Measurements from ENCODE around the gene MYLK. TPM values are rescaled to one million over a fixed set of nuclear protein-coding genes. Genes with fewer than 3 reads are reported as not detected.
"Not testable (repeated sequence)": the region's sequence is repeated elsewhere in the genome, so short reads cannot be mapped to it uniquely, and the experiment has no call there.

Gene MYLK
- total and polyA plus RNA-seq, 7 donors, result 3.2 to 13.7 (median 5.8) TPM

DNA sequence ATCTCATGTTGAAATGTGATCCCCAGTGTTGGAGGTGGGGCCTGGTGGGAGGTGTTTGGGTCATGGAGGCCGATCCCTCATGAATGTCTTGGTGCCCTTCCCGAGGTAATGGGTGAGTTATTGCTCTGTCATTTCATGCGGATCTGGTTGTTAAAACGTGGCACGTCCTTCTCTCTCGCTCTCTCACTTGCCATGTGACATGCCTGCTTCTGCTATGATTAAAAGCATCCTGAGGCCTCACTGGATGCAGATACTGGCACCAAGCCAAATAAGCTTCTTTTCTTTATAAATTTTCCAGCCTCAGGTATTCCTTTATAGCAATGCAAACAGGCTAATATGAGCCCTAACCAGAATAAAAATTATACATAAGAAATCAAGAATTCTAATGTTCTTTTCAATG lies 267.5 kb downstream of the MYLK start:
- no peaks in the 10 kb centered on the region for H3K4me1 ChIP-seq
- ATAC-seq, result no peak

DNA sequence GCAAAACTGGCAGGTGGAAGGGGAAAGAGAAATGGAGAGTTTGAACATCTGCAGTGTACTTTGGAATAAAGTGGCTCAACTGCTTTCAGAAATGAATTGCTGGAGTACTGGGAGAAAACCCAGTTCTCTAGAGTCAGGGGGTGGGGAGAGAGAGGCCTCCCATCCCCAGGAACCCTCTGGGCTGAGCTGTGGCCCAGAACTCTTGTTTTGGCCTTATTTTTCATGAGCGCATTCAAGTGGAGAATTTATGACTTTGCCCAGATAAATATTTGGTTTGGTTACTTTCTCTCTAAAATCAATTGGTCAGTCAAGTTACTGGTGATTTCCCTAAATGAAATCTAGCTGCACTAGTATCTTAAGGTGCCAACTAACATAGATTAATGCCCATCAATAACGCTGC lies 270.6 kb downstream of the MYLK start:
- 92 to 97% (median 92%) methylated on average over 2 of the region's 2 CpGs for whole genome bisulfite sequencing, 3 donors
- Histone ChIP-seq H3K36me3 (ENCODE audit: insufficient read depth in 1 of 2, low read depth in 1 of 2) (peaks cover 0 to 22% of the 10 kb centered on the region in 2 donors), H3K9me3 (no peaks in the 10 kb centered on the region), H3K4me3 (no peak overlapping the region), H3K27me3 (ENCODE audit: insufficient read depth in 3 of 3, low read length in 2 of 3) (no peaks in the 10 kb centered on the region), H3K27ac (no peak overlapping the region), H3K4me1 (no peaks in the 10 kb centered on the region)
- DNase-seq (no peak), ATAC-seq (no peak)
- TF ChIP-seq, protein P1, sequence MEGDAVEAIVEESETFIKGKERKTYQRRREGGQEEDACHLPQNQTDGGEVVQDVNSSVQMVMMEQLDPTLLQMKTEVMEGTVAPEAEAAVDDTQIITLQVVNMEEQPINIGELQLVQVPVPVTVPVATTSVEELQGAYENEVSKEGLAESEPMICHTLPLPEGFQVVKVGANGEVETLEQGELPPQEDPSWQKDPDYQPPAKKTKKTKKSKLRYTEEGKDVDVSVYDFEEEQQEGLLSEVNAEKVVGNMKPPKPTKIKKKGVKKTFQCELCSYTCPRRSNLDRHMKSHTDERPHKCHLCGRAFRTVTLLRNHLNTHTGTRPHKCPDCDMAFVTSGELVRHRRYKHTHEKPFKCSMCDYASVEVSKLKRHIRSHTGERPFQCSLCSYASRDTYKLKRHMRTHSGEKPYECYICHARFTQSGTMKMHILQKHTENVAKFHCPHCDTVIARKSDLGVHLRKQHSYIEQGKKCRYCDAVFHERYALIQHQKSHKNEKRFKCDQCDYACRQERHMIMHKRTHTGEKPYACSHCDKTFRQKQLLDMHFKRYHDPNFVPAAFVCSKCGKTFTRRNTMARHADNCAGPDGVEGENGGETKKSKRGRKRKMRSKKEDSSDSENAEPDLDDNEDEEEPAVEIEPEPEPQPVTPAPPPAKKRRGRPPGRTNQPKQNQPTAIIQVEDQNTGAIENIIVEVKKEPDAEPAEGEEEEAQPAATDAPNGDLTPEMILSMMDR (IDR thresholded peaks at IDR 0.05), result no peak
- intact Hi-C loops (cut with DNase I), result no loop called here

More for the DNA sequence above, 267.5 kb downstream of the MYLK start:
- Histone ChIP-seq H3K36me3 (ENCODE audit: insufficient read depth in 1 of 2, low read depth in 1 of 2) (peaks cover 0 to 22% of the 10 kb centered on the region in 2 donors), H3K27ac (no peak overlapping the region), H3K27me3 (ENCODE audit: insufficient read depth in 3 of 3, low read length in 2 of 3) (no peaks in the 10 kb centered on the region), H3K4me3 (no peak overlapping the region), H3K9me3 (no peaks in the 10 kb centered on the region)
- 78 to 88% (median 79%) methylated on average over 6 of the region's 6 CpGs for WGBS, 3 donors
- TF ChIP-seq, protein P1 (IDR thresholded peaks at IDR 0.05), result no peak
- intact Hi-C loops (cut with DNase I), result no loop called here
- DNase-seq, result no peak

DNA sequence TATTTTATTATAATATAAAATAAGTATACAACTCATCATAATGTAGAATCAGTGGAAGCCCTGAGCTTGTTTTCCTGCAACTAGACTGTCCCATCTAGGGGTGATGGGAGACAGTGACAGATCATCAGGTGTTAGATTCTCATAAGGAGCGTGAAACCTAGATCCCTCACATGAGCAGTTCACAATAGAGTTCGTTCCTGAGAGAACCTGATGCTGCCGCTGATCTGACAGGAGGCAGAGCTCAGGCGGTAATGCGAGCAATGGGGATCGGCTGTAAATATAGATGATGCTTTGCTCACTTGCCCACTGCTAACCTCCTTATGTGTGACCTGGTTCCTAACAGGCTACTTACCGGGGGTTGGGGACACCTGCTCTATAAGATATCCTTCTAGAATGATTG lies 272.5 kb downstream of the MYLK start:
- H3K4me1 ChIP-seq; DNase-seq; H3K9me3 ChIP-seq; intact Hi-C loops (cut with DNase I); H3K27ac ChIP-seq; ATAC-seq; H3K27me3 ChIP-seq (ENCODE audit: insufficient read depth in 3 of 3, low read length in 2 of 3); H3K4me3 ChIP-seq: not testable (repeated sequence)
- peaks cover 0 to 22% of the 10 kb centered on the region in 2 donors for H3K36me3 ChIP-seq (ENCODE audit: insufficient read depth in 1 of 2, low read depth in 1 of 2)
- WGBS, 3 donors, result 96 to 97% (median 97%) methylated on average over 7 of the region's 7 CpGs

DNA sequence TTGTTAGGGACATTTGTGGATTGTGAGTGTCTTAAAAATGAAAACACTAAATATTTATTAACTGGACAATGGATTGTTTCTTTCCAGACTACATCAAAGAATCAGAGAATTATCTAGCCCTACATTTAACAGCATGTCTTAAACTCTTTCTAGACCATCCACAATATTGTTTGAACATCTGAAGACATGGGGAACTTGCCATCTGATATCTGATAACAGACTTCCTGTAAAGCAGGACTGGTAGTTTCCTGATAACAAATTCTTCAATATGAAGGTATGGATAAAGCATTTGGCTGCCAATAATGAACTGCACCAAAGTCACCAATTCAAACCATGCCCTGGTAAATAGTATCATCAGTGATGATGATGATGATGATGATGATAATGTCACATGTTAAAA lies 273.1 kb downstream of the MYLK start:
- ATAC-seq (no peak), DNase-seq (no peak)
- no peaks in the 10 kb centered on the region for H3K4me1 ChIP-seq
- no peak overlapping the region for H3K27ac ChIP-seq
- H3K36me3 ChIP-seq (ENCODE audit: insufficient read depth in 1 of 2, low read depth in 1 of 2), result peaks cover 0 to 22% of the 10 kb centered on the region in 2 donors
- intact Hi-C loops (cut with DNase I), result no loop called here
- no peaks in the 10 kb centered on the region for H3K27me3 ChIP-seq (ENCODE audit: insufficient read depth in 3 of 3, low read length in 2 of 3)
- TF ChIP-seq, protein P1 (IDR thresholded peaks at IDR 0.05), result no peak
- no peak overlapping the region for H3K4me3 ChIP-seq
- no peaks in the 10 kb centered on the region for H3K9me3 ChIP-seq

DNA sequence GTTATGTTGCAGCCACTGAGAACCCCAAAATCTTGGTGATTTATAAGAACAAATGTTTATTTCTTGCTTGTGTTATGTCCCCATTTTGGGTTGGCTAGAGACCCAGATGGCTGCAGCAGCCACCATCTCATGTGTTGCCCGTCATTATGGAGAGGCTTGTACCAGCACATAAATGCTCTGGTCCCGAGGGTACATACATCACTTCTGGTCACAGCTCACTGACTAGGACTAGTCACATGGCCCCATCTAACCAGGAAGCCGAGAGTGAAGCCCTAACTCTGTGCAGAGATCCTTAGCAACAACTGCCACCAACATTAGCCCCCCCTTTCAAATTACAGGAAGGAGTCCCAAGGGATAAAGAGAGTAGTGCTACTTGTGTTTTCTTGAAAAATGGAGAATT lies 273.8 kb downstream of the MYLK start:
- 65 to 78% (median 69%) methylated on average over 3 of the region's 3 CpGs for WGBS, 3 donors
- H3K4me3 ChIP-seq, result no peak overlapping the region
- DNase-seq, result no peak

More for the DNA sequence above, 273.8 kb downstream of the MYLK start:
- intact Hi-C loops (cut with DNase I), result no loop called here
- no peaks in the 10 kb centered on the region for H3K9me3 ChIP-seq
- TF ChIP-seq, protein P1 (IDR thresholded peaks at IDR 0.05), result no peak
- no peaks in the 10 kb centered on the region for H3K4me1 ChIP-seq
- ATAC-seq, result no peak
- H3K36me3 ChIP-seq (ENCODE audit: insufficient read depth in 1 of 2, low read depth in 1 of 2), result peaks cover 0 to 22% of the 10 kb centered on the region in 2 donors
- H3K27ac ChIP-seq, result no peak overlapping the region
- no peaks in the 10 kb centered on the region for H3K27me3 ChIP-seq (ENCODE audit: insufficient read depth in 3 of 3, low read length in 2 of 3)
